ENCODE data around the gene FLRT2.

DNA sequence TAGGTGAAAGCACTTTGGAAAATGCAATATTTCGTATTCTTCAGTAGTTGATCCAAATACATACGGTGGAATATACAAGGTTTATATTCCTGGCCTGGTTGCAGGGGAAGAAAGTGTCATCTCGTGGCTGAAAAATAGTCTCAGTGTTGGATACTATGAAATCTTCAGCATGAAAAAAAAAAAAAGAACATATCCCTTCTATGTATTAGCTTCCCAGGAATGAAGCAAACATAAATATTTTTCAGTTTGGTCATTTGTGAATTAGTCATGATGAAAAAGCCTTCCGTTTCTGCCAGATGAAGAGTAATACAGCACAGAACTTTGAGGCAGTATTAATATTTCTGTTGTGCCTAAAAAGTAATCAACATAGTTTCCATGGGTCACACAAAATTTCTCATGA, 36.7 kb downstream of the FLRT2 start:
- TF ChIP-seq CTCF (IDR thresholded peaks at IDR 0.05; ENCODE audit: low read depth, low read length, poor library complexity, severe bottlenecking), result no peak
- no peak for TF ChIP-seq EZH2phosphoT487 (IDR thresholded peaks at IDR 0.05; ENCODE audit: borderline replicate concordance, low read length)

All from DOHH2 (cell line).